Choroid plexus epithelial cell (primary cell): ENCODE data around the gene ALDH1L2.

Experiments used
- DNase-seq: peaks from one replicate; pipeline ENCODE4 v3.0.0-alpha.2; 2010; ENCODE audit warnings: low read depth
- H3K4me3 ChIP-seq: 2 replicates; pipeline ENCODE4 v1.5.1; 2011; ENCODE audit warnings: low read depth, mild to moderate bottlenecking, control low read depth, low read length, moderate library complexity
- TF ChIP-seq, protein P1 (sequence below): conservative IDR thresholded peaks from 2 replicates; pipeline ENCODE4 v1.5.1; 2011; ENCODE audit warnings: low read depth, mild to moderate bottlenecking, control low read depth, inconsistent platforms, low read length, moderate library complexity

Gene ALDH1L2

GRCh38 chr12:105107494-105108371 lies 23.5 kb upstream of the ALDH1L2 start, which contains the start of gene WASHC4:
Gene WASHC4, plus strand, starts transcription at chr12:105107731. Its CDS starts 70 bp downstream, at chr12:105107801.
- H3K4me3 ChIP-seq = peak within 1 kb of the TSS; percentile 94
- DNase-seq = peak; percentile 90
- TF ChIP-seq, protein P1, sequence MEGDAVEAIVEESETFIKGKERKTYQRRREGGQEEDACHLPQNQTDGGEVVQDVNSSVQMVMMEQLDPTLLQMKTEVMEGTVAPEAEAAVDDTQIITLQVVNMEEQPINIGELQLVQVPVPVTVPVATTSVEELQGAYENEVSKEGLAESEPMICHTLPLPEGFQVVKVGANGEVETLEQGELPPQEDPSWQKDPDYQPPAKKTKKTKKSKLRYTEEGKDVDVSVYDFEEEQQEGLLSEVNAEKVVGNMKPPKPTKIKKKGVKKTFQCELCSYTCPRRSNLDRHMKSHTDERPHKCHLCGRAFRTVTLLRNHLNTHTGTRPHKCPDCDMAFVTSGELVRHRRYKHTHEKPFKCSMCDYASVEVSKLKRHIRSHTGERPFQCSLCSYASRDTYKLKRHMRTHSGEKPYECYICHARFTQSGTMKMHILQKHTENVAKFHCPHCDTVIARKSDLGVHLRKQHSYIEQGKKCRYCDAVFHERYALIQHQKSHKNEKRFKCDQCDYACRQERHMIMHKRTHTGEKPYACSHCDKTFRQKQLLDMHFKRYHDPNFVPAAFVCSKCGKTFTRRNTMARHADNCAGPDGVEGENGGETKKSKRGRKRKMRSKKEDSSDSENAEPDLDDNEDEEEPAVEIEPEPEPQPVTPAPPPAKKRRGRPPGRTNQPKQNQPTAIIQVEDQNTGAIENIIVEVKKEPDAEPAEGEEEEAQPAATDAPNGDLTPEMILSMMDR = no peak

DNA sequence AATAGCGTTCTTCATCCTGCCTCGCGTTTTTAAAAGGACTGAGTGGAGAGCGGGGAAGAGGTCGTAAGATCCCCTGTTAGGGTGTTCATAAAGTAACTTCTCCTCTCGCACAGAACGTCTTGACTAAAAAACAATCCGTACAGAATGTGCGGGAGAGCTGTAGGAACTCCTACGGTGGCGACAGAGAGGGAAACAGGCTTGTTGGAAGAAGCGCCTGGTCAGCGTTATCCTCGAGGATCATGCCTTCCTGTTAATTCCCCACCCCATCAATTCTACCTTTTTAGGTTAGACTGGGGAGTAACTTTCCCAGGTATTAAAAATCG lies 22.9 kb upstream of the ALDH1L2 start:
- TF ChIP-seq, protein P1 = no peak
- peak; percentile 64 for DNase-seq
- peak overlapping the region; percentile 94 for H3K4me3 ChIP-seq

DNA sequence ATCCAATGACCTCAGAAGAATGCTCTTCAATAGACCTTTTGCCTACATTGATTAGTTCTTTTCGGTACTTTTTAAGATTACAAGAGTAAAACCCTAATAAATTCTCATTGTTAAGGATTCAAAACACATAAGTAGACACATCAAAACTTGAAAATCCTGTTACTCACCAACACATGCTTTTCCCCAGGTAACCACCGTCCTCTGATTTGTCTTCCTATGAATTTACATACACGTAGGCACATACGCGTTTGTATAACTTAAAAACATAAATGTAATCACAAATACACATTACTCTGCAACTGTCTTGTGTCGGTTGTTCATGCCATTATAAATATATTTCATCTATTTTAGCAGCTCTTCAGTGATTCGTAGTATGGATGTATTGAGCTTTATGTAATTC lies 22.4 kb upstream of the ALDH1L2 start:
- DNase-seq = no peak
- peak overlapping the region; percentile 94 for H3K4me3 ChIP-seq
- TF ChIP-seq, protein P1 = no peak

DNA sequence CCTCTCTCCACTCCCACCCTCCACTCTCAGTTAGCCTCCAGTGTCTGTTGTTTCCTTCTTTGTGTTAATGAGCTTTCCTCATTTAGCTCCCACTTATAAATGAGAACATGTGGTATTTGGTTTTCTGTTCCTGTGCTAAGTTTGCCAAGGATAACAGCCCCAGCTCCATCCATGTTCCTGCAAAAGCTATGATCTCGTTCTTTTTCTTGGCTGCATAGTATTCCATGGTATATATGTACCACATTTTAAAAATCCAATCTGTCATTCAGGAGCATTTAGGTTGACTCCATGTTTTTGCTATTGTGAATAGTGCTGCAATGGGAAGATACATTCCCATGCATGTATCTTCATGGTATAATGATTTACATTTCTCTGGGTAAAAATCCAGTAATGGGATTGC lies 20.5 kb upstream of the ALDH1L2 start:
- no peak for DNase-seq
- TF ChIP-seq, protein P1 = no peak
- no peak overlapping the region for H3K4me3 ChIP-seq

DNA sequence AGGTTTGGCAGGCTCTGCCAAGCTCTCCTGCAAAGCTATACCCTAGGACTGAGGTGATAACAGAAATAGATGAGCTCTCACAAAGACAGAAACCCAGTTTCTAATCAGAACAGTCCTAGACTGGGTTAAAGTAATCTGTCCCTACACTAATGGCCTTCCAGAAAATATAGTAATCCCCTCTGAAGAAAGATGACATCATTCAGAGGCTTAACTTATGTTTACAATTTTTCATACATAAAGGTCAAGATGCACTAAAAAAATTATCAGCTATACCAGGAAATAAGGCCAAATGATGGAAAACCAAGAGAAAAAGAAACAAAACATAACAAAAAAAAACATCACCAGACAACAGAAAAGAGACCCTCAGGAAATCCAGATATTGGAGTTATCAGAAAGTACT lies 18.4 kb upstream of the ALDH1L2 start:
- H3K4me3 ChIP-seq = no peak overlapping the region
- no peak for DNase-seq
- TF ChIP-seq, protein P1 = no peak

GRCh38 chr12:105100998-105101397 lies 16.7 kb upstream of the ALDH1L2 start:
- no peak overlapping the region for H3K4me3 ChIP-seq
- peak; percentile 56 for DNase-seq
- TF ChIP-seq, protein P1 = peak; percentile 17
